ENCODE data around the gene FOXJ1.

Gene FOXJ1

DNA sequence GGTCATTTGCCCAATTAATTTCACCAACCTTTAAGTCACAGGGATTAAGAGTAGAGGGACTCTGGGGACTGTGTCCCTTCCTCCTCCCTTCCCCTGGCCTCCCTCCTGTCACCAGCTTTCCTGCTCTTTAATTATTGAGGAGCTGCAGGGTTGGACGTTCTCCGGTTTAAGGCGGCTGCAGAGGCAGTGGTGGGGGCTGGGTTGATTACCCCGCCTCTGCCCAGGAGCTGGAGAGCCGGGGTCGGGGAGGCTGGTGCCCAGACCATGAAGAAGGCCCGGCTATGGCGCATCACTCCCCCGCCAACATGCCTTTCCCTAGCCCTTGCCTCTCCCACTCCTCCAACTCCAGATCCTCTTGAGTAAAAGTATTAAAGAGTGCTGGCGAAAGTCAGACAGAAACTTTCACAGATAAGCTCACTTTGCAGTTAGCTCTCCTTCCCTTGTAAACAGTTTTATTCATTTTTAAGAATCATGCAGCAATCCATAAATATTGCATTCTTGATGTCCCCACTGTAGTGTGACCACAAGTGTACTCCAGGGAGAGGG is 1.1 kb upstream of the FOXJ1 start:
- no peak overlapping the region for H3K4me3 ChIP-seq (ENCODE audit: low read length)
- no peaks in the 10 kb centered on the region for H3K36me3 ChIP-seq (ENCODE audit: control insufficient read depth, low read length)
- H3K27ac ChIP-seq (ENCODE audit: low read depth, low read length) = no peak overlapping the region
- H3K4me2 ChIP-seq (ENCODE audit: low read length) = no peak overlapping the region
- peaks cover 7% of the 10 kb centered on the region for H3F3A ChIP-seq (ENCODE audit: control insufficient read depth, insufficient read depth)
- H4K20me1 ChIP-seq (ENCODE audit: control insufficient read depth, insufficient read depth, low read depth, low read length) = no peaks in the 10 kb centered on the region
- peaks cover 63% of the 10 kb centered on the region for H3K4me1 ChIP-seq (ENCODE audit: control insufficient read depth, low read length)
- H3K9me3 ChIP-seq (ENCODE audit: control insufficient read depth, insufficient read depth, low read length) = no peaks in the 10 kb centered on the region
- no peaks in the 10 kb centered on the region for H3K79me2 ChIP-seq (ENCODE audit: control insufficient read depth, low read length)
- TF ChIP-seq, protein P1, sequence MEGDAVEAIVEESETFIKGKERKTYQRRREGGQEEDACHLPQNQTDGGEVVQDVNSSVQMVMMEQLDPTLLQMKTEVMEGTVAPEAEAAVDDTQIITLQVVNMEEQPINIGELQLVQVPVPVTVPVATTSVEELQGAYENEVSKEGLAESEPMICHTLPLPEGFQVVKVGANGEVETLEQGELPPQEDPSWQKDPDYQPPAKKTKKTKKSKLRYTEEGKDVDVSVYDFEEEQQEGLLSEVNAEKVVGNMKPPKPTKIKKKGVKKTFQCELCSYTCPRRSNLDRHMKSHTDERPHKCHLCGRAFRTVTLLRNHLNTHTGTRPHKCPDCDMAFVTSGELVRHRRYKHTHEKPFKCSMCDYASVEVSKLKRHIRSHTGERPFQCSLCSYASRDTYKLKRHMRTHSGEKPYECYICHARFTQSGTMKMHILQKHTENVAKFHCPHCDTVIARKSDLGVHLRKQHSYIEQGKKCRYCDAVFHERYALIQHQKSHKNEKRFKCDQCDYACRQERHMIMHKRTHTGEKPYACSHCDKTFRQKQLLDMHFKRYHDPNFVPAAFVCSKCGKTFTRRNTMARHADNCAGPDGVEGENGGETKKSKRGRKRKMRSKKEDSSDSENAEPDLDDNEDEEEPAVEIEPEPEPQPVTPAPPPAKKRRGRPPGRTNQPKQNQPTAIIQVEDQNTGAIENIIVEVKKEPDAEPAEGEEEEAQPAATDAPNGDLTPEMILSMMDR (IDR thresholded peaks at IDR 0.05; ENCODE audit: low read depth, low read length, poor library complexity, severe bottlenecking) = no peak
- no peak for TF ChIP-seq EZH2phosphoT487 (IDR thresholded peaks at IDR 0.05; ENCODE audit: borderline replicate concordance, low read length)
- no peaks in the 10 kb centered on the region for H3K9me2 ChIP-seq (replicated peaks; ENCODE audit: control insufficient read depth, low read length)
- H3K27me3 ChIP-seq (ENCODE audit: control insufficient read depth, low read length) = peaks cover 22% of the 10 kb centered on the region

DNA sequence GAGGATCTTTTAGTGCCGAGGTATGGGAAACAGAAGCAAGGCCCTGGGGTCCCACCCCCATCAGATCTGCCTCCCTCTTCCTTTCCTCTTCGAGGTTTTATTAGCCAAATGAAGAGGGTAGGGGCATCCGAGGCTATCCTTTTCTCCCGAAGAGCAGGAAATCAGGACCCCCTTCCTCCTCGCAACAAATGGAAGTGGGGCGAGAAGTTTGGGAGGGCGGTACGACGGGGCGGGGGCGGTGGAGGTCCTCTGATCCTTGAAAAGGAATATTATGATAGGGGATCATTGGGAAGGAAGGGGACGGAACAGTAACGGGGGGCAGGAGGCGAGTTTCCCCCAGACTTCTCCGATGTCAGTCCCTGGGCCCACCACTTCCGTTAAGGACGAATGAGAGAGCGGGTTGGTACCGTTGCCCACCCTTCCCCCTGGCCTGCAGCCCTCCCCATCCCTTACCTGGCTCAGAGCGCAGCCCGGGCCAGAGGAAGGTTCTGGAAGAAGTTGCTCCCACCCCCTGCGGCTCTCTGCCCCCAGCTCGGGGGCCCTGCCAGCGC is 309 bp downstream of the FOXJ1 start:
- H3K27ac ChIP-seq (ENCODE audit: low read depth, low read length) = no peak overlapping the region
- peak overlapping the region; percentile 68 for H3K4me3 ChIP-seq (ENCODE audit: low read length)

DNA sequence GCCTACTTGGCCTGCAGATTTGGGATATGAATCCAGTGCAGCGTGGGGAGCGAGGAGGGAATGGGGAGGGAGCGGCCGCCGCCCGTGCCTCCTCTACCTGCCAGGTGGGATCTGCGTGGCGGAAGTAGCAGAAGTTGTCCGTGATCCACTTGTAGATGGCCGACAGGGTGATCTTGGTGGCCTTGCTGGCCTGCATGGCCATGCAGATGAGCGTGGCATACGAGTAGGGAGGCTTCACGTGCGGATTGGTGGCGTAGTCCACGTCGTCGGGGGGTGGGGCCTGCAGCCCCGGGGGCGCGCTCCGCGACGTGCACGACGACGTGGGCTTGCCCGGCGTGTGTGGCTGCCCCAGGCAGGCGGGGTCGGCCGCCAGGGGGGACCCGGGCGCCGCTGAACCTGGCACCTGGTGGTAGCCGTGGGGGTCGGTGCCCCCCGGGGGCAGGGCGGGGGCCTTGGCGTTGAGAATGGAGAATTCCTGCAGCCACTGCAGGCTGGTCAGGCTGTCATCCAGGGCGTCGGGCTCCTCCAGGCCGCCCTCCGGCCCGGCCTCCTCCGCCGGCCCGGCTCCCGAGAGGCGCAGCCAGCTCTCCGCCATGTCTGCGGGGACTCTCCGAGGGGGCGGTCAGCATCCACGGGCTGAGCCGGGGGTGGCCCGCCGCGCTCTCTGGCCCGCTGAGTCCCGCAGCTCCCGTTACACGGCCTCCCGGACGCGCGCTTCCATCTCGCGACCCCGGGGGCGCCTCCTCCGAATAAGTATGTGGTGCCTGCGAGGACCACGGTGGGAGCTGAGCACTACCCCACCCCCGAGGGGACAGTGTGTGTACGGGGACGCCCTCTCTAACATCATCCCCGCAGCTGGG is 1.0 kb downstream of the FOXJ1 start:
- H3K36me3 ChIP-seq (ENCODE audit: control insufficient read depth, low read length) = no peaks in the 10 kb centered on the region
- H3F3A ChIP-seq (ENCODE audit: control insufficient read depth, insufficient read depth) = peaks cover 7% of the 10 kb centered on the region
- H3K4me3 ChIP-seq (ENCODE audit: low read length) = no peak overlapping the region
- H3K79me2 ChIP-seq (ENCODE audit: control insufficient read depth, low read length) = no peaks in the 10 kb centered on the region
- peaks cover 26% of the 10 kb centered on the region for H3K27me3 ChIP-seq (ENCODE audit: control insufficient read depth, low read length)
- peak overlapping the region; percentile 83 for H3K4me2 ChIP-seq (ENCODE audit: low read length)
- no peaks in the 10 kb centered on the region for H3K9me2 ChIP-seq (replicated peaks; ENCODE audit: control insufficient read depth, low read length)
- H4K20me1 ChIP-seq (ENCODE audit: control insufficient read depth, insufficient read depth, low read depth, low read length) = no peaks in the 10 kb centered on the region
- TF ChIP-seq, protein P1 (IDR thresholded peaks at IDR 0.05; ENCODE audit: low read depth, low read length, poor library complexity, severe bottlenecking) = no peak
- TF ChIP-seq EZH2phosphoT487 (IDR thresholded peaks at IDR 0.05; ENCODE audit: borderline replicate concordance, low read length) = no peak
- no peak overlapping the region for H3K27ac ChIP-seq (ENCODE audit: low read depth, low read length)
- H3K4me1 ChIP-seq (ENCODE audit: control insufficient read depth, low read length) = peaks cover 44% of the 10 kb centered on the region
- no peaks in the 10 kb centered on the region for H3K9me3 ChIP-seq (ENCODE audit: control insufficient read depth, insufficient read depth, low read length)

More for the DNA sequence above, 309 bp downstream of the FOXJ1 start:
- Histone ChIP-seq H3K9me2 (replicated peaks; ENCODE audit: control insufficient read depth, low read length) (no peaks in the 10 kb centered on the region), H3K36me3 (ENCODE audit: control insufficient read depth, low read length) (no peaks in the 10 kb centered on the region), H3K79me2 (ENCODE audit: control insufficient read depth, low read length) (no peaks in the 10 kb centered on the region), H3F3A (ENCODE audit: control insufficient read depth, insufficient read depth) (peaks cover 7% of the 10 kb centered on the region), H3K27me3 (ENCODE audit: control insufficient read depth, low read length) (peaks cover 23% of the 10 kb centered on the region), H3K4me2 (ENCODE audit: low read length) (peak overlapping the region; percentile 83), H3K4me1 (ENCODE audit: control insufficient read depth, low read length) (peaks cover 51% of the 10 kb centered on the region), H3K9me3 (ENCODE audit: control insufficient read depth, insufficient read depth, low read length) (no peaks in the 10 kb centered on the region), H4K20me1 (ENCODE audit: control insufficient read depth, insufficient read depth, low read depth, low read length) (no peaks in the 10 kb centered on the region)
- TF ChIP-seq, protein P1 (IDR thresholded peaks at IDR 0.05; ENCODE audit: low read depth, low read length, poor library complexity, severe bottlenecking) = no peak
- no peak for TF ChIP-seq EZH2phosphoT487 (IDR thresholded peaks at IDR 0.05; ENCODE audit: borderline replicate concordance, low read length)
